Mesendoderm (in vitro differentiated cells): ENCODE data around the gene CDH12.

ENCODE experiments used
- DNase-seq: peaks from one replicate; pipeline ENCODE4 v3.0.0; 2013
- H2AK5ac ChIP-seq: 2 replicates; pipeline ENCODE4 v1.6.1; 2013; ENCODE audit warnings: low read length, inconsistent platforms
- H2BK120ac ChIP-seq: 2 replicates; pipeline ENCODE4 v1.6.1; 2013; ENCODE audit warnings: low read depth, mild to moderate bottlenecking, low read length, moderate library complexity, mixed read lengths
- H2BK15ac ChIP-seq: replicated peaks from 2 replicates; pipeline ENCODE4 v1.6.1; 2013; ENCODE audit warnings: low read depth, mild to moderate bottlenecking, moderate library complexity
- H2BK5ac ChIP-seq: 2 replicates; pipeline ENCODE4 v1.6.1; 2013; ENCODE audit warnings: low read length, inconsistent platforms
- H3K18ac ChIP-seq: 2 replicates; pipeline ENCODE4 v1.6.1; 2013; ENCODE audit warnings: mild to moderate bottlenecking, low read length, mixed read lengths
- H3K23ac ChIP-seq: one replicate; pipeline ENCODE4 v1.6.1; 2013; ENCODE audit warnings: low read length
- H3K27ac ChIP-seq: 2 replicates; pipeline ENCODE4 v1.5.1; 2013; ENCODE audit warnings: low read depth, mild to moderate bottlenecking, inconsistent platforms, low read length, moderate library complexity
- H3K27me3 ChIP-seq: 2 replicates; pipeline ENCODE4 v1.6.1; 2013; ENCODE audit warnings: low read length, control low read depth, mild to moderate bottlenecking, inconsistent platforms; ENCODE audit not compliant: insufficient read depth, poor library complexity
- H3K36me3 ChIP-seq: 2 replicates; pipeline ENCODE4 v1.6.1; 2013; ENCODE audit warnings: low read length, inconsistent platforms; ENCODE audit not compliant: control insufficient read depth, insufficient read depth
- H3K4ac ChIP-seq: one replicate; pipeline ENCODE4 v1.6.1; 2013; ENCODE audit warnings: low read depth, mild to moderate bottlenecking, low read length, moderate library complexity
- H3K4me1 ChIP-seq: 2 replicates; pipeline ENCODE4 v1.6.1; 2013; ENCODE audit warnings: low read depth, low read length, inconsistent platforms; ENCODE audit not compliant: control insufficient read depth
- H3K4me2 ChIP-seq: 2 replicates; pipeline ENCODE4 v1.6.1; 2013; ENCODE audit warnings: low read length
- H3K4me3 ChIP-seq: 2 replicates; pipeline ENCODE4 v1.5.1; 2013; ENCODE audit warnings: mild to moderate bottlenecking, low read length
- H3K56ac ChIP-seq: one replicate; pipeline ENCODE4 v1.6.1; 2013; ENCODE audit warnings: low read length
- H3K79me1 ChIP-seq: 2 replicates; pipeline ENCODE4 v1.6.1; 2013; ENCODE audit warnings: low read length, inconsistent platforms
- H3K79me2 ChIP-seq: 2 replicates; pipeline ENCODE4 v1.6.1; 2013; ENCODE audit warnings: mild to moderate bottlenecking, low read length; ENCODE audit not compliant: control insufficient read depth, insufficient read depth
- H3K9ac ChIP-seq: 2 replicates; pipeline ENCODE4 v1.6.1; 2013; ENCODE audit warnings: low read length, inconsistent platforms
- H4K5ac ChIP-seq: one replicate; pipeline ENCODE4 v1.6.1; 2013; ENCODE audit warnings: low read length
- H4K8ac ChIP-seq: one replicate; pipeline ENCODE4 v1.6.1; 2013; ENCODE audit warnings: low read depth, mild to moderate bottlenecking, control low read depth, low read length, moderate library complexity
- WGBS: extraction: QIAGEN DNeasy Blood & Tissue Kit; methylation state at CpG from one replicate; pipeline ENCODE4 v1.1.7; 2013; ENCODE audit warnings: low lambda C conversion rate, missing lambda C conversion rate; ENCODE audit not compliant: insufficient coverage; ENCODE audit errors: extremely low coverage; 5-methylcytosine and 5-hydroxymethylcytosine counted together

The CDH12 gene

DNA sequence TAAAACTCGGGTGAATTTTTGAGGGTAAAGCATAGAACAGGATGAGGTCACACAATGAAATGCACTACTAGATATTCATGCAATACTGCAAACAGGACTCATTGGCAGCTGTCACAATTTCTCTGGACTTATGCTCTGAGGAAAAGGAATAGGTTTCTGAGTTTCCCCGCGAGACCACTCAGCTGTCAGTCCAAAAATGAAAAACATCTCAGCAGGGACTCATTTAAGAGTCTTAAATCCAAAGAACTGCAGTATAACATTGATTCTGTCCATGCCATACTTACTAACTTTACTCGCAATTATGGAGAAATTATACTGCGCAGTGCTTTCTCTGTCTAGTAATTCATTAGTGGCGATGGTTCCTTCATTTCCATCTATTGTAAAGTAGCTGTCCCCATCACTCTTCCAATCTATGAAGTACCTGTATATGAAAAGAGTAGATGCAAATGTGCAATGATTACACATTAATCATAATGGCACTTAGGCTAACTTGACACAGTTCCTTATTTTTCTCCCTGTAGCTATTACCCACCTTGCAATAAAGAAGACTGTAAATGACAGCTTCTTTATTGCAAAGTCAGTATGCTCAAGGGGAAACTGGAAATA lies 1070.0 kb downstream of the CDH12 start:
- no CpG with 5 or more reads among the region's 6 CpGs for WGBS
- Histone ChIP-seq H4K5ac (no peak overlapping the region), H3K4me1 (no peaks in the 10 kb centered on the region), H3K79me2 (no peaks in the 10 kb centered on the region), H4K8ac (no peak overlapping the region), H2BK15ac (no peak overlapping the region), H3K4ac (no peak overlapping the region), H3K4me3 (no peak overlapping the region), H3K36me3 (no peaks in the 10 kb centered on the region), H3K18ac (no peak overlapping the region), H2AK5ac (no peak overlapping the region), H3K27ac (no peak overlapping the region), H2BK5ac (no peak overlapping the region), H3K9ac (no peak overlapping the region), H2BK120ac (no peak overlapping the region), H3K23ac (no peak overlapping the region), H3K4me2 (no peak overlapping the region), H3K79me1 (no peaks in the 10 kb centered on the region), H3K56ac (no peak overlapping the region), H3K27me3 (no peaks in the 10 kb centered on the region)
- DNase-seq: no peak

DNA sequence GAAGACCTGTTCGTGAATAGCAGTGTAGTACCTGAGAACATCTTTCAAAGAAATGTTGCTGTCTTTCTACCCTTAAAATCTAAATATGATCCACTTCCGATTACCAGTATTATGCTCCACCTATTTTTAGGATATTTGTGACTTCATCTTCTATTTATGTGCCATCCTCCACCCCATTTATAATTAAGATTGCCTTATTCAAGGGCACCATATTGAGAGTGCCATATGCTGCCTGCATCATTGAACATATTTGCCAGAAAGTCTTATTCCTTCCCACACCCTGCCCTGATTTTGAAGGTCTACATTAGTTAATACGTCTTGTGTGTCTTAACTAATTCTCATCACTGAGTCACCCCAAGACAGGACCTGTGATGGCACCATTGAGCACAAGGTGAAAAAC lies 1076.7 kb downstream of the CDH12 start:
- no peak overlapping the region for H3K18ac ChIP-seq
- H3K79me2 ChIP-seq: no peaks in the 10 kb centered on the region
- whole genome bisulfite sequencing: no CpG with 5 or more reads among the region's 3 CpGs
- no peaks in the 10 kb centered on the region for H3K79me1 ChIP-seq
- no peak overlapping the region for H3K4me3 ChIP-seq
- no peak for DNase-seq
- no peak overlapping the region for H3K4me2 ChIP-seq
- no peak overlapping the region for H2AK5ac ChIP-seq
- no peak overlapping the region for H4K5ac ChIP-seq
- H3K4me1 ChIP-seq: no peaks in the 10 kb centered on the region
- no peak overlapping the region for H3K9ac ChIP-seq
- H3K36me3 ChIP-seq: no peaks in the 10 kb centered on the region
- H4K8ac ChIP-seq: no peak overlapping the region
- no peak overlapping the region for H2BK120ac ChIP-seq
- no peak overlapping the region for H2BK15ac ChIP-seq
- H3K56ac ChIP-seq: no peak overlapping the region
- no peak overlapping the region for H3K27ac ChIP-seq
- no peaks in the 10 kb centered on the region for H3K27me3 ChIP-seq
- no peak overlapping the region for H3K23ac ChIP-seq
- no peak overlapping the region for H3K4ac ChIP-seq
- no peak overlapping the region for H2BK5ac ChIP-seq

DNA sequence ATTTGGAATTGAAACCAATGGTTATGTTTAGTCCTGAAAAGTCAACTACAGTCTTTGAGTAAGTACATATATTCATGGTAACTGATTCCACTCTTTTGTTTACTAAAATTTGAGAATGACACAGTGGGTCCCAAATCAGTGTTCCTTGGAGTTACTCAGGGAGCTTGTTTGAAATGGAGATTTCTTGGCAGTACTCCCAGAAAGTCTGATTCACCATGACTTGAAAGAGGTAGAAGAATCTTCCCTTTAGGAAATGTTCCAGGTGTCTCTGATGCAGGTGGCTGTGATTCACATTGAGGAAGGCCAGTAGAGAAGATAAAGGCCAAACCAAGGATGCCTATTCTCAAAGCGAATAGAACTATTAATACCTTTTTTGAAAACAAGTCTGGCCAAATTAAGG lies 1078.3 kb downstream of the CDH12 start:
- H4K5ac ChIP-seq: no peak overlapping the region
- H3K9ac ChIP-seq: no peak overlapping the region
- no peak overlapping the region for H3K27ac ChIP-seq
- no peaks in the 10 kb centered on the region for H3K27me3 ChIP-seq
- no peaks in the 10 kb centered on the region for H3K79me1 ChIP-seq
- H3K18ac ChIP-seq: no peak overlapping the region
- H3K4me3 ChIP-seq: no peak overlapping the region
- H3K4me2 ChIP-seq: no peak overlapping the region
- WGBS: no CpG with 5 or more reads among the region's 1 CpG
- no peaks in the 10 kb centered on the region for H3K4me1 ChIP-seq
- no peak overlapping the region for H2BK15ac ChIP-seq
- no peak for DNase-seq
- no peaks in the 10 kb centered on the region for H3K79me2 ChIP-seq
- no peak overlapping the region for H2BK120ac ChIP-seq
- H2BK5ac ChIP-seq: no peak overlapping the region
- no peak overlapping the region for H4K8ac ChIP-seq
- H3K4ac ChIP-seq: no peak overlapping the region
- H3K56ac ChIP-seq: no peak overlapping the region
- H3K36me3 ChIP-seq: no peaks in the 10 kb centered on the region
- no peak overlapping the region for H2AK5ac ChIP-seq
- no peak overlapping the region for H3K23ac ChIP-seq

DNA sequence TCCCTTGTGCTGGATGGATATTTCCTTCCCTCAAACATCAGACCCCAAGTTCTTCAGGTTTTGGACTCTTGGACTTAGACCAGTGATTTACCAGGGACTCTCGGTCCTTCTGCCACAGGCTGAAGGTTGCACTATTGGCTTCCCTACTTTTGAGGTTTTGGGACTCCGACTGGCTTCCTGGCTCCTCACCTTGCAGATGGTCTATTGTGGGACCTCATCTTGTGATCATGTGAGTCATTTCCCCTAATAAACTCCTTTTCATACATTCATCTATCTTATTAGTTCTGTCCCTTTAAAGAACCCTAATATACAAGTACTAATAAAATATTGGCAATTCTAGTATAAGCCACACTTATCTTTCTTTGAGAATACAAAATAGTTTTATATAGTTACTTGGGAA lies 1078.9 kb downstream of the CDH12 start:
- Histone ChIP-seq H2BK15ac (no peak overlapping the region), H2AK5ac (no peak overlapping the region), H3K36me3 (no peaks in the 10 kb centered on the region), H2BK5ac (no peak overlapping the region), H3K79me2 (no peaks in the 10 kb centered on the region), H3K4me1 (no peaks in the 10 kb centered on the region), H3K9ac (no peak overlapping the region), H3K79me1 (no peaks in the 10 kb centered on the region), H4K8ac (no peak overlapping the region), H3K4ac (no peak overlapping the region), H3K4me2 (no peak overlapping the region), H3K27ac (no peak overlapping the region), H4K5ac (no peak overlapping the region), H3K23ac (no peak overlapping the region), H2BK120ac (no peak overlapping the region), H3K56ac (no peak overlapping the region), H3K18ac (no peak overlapping the region), H3K4me3 (no peak overlapping the region), H3K27me3 (no peaks in the 10 kb centered on the region)
- DNase-seq: no peak
- no CpG with 5 or more reads among the region's 2 CpGs for WGBS

DNA sequence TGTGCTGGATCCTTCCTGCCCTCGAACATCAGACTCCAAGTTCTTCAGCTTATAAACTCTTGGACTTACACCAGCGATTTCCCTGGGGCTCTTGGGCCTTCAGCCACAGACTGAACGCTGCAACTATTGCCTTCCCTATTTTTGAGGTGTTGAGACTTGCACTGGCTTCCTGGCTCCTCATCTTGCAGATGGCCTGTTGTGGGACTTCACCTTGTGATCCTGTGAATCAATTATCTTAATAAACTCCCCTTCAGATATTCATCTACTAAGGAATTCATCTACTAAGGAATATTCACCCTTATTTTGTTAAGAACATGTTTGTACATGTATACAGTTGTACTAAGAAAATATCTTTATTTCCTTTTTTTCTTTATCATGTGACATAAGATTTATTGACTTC lies 1079.7 kb downstream of the CDH12 start:
- no peaks in the 10 kb centered on the region for H3K4me1 ChIP-seq
- no peak overlapping the region for H3K23ac ChIP-seq
- no peaks in the 10 kb centered on the region for H3K79me1 ChIP-seq
- no peak overlapping the region for H3K4me3 ChIP-seq
- no peak overlapping the region for H3K56ac ChIP-seq
- no peak for DNase-seq
- no peak overlapping the region for H3K9ac ChIP-seq
- H3K36me3 ChIP-seq: no peaks in the 10 kb centered on the region
- no peaks in the 10 kb centered on the region for H3K27me3 ChIP-seq
- no peak overlapping the region for H3K4me2 ChIP-seq
- H3K18ac ChIP-seq: no peak overlapping the region
- no peak overlapping the region for H3K4ac ChIP-seq
- no peak overlapping the region for H2BK15ac ChIP-seq
- no peak overlapping the region for H2BK5ac ChIP-seq
- no peaks in the 10 kb centered on the region for H3K79me2 ChIP-seq
- H2BK120ac ChIP-seq: no peak overlapping the region
- no peak overlapping the region for H4K5ac ChIP-seq
- no CpG with 5 or more reads among the region's 3 CpGs for whole genome bisulfite sequencing
- H3K27ac ChIP-seq: no peak overlapping the region
- H2AK5ac ChIP-seq: no peak overlapping the region
- no peak overlapping the region for H4K8ac ChIP-seq

DNA sequence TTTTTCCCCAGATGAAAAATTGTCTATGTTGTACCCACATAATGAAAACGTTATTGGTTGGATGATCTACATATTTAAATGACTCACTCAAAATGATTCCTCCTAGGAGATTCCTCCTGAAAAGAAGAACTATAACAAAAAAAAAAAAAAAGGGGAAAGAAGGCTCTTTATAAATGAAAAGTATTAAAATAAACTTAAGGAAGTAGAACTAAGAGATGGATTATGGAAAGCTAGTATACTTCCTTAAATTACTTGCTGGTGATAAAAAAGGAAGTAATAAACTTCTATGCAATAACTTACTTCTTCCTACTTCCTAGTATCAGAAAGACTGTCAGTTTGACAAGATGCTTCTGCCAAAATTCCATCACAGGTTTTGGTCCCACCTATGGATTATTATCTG lies 1087.7 kb downstream of the CDH12 start:
- no peak overlapping the region for H3K27ac ChIP-seq
- no peak overlapping the region for H3K4me3 ChIP-seq
- H3K18ac ChIP-seq: no peak overlapping the region
- H3K4me1 ChIP-seq: no peaks in the 10 kb centered on the region
- no peaks in the 10 kb centered on the region for H3K79me2 ChIP-seq
- H3K9ac ChIP-seq: no peak overlapping the region
- H3K4ac ChIP-seq: no peak overlapping the region
- no peaks in the 10 kb centered on the region for H3K27me3 ChIP-seq
- DNase-seq: no peak
- H4K5ac ChIP-seq: no peak overlapping the region
- H4K8ac ChIP-seq: no peak overlapping the region
- no peak overlapping the region for H2BK120ac ChIP-seq
- H3K23ac ChIP-seq: no peak overlapping the region
- H3K36me3 ChIP-seq: no peaks in the 10 kb centered on the region
- WGBS: no CpG with 5 or more reads among the region's 1 CpG
- H2BK5ac ChIP-seq: no peak overlapping the region
- no peak overlapping the region for H2AK5ac ChIP-seq
- no peak overlapping the region for H2BK15ac ChIP-seq
- no peaks in the 10 kb centered on the region for H3K79me1 ChIP-seq
- H3K4me2 ChIP-seq: no peak overlapping the region
- no peak overlapping the region for H3K56ac ChIP-seq
